RWPE1 (cell line): ENCODE results near the gene CPNE5.

Experiments
- CTCF ChIA-PET: fragments of 350-600 bp; sonication (Branson Sonifier 250); formaldehyde crosslinking; extraction: SDS; loops from one replicate; lab custom pipeline; 2021; lab: Yijun Ruan, JAX
- POLR2A ChIA-PET: fragments of 400-600 bp; formaldehyde crosslinking; extraction: SDS; loops from one replicate; lab custom pipeline; 2020; ENCODE audit warnings: antibody characterized with exemption; ENCODE audit not compliant: low non-redundant PET; lab: Yijun Ruan, JAX
- DNase-seq: peaks from one replicate; pipeline ENCODE4 v3.0.0; 2012; ENCODE audit warnings: low spot score
- H3K27ac ChIP-seq: fragments of 450-650 bp; 2 replicates; pipeline ENCODE4 v1.5.1; 2017
- TF ChIP-seq, protein P1 (sequence below): fragments of 450-650 bp; conservative IDR thresholded peaks from 2 replicates; pipeline ENCODE4 v1.5.1; 2017; ENCODE audit warnings: low read depth, mild to moderate bottlenecking

The CPNE5 gene

DNA sequence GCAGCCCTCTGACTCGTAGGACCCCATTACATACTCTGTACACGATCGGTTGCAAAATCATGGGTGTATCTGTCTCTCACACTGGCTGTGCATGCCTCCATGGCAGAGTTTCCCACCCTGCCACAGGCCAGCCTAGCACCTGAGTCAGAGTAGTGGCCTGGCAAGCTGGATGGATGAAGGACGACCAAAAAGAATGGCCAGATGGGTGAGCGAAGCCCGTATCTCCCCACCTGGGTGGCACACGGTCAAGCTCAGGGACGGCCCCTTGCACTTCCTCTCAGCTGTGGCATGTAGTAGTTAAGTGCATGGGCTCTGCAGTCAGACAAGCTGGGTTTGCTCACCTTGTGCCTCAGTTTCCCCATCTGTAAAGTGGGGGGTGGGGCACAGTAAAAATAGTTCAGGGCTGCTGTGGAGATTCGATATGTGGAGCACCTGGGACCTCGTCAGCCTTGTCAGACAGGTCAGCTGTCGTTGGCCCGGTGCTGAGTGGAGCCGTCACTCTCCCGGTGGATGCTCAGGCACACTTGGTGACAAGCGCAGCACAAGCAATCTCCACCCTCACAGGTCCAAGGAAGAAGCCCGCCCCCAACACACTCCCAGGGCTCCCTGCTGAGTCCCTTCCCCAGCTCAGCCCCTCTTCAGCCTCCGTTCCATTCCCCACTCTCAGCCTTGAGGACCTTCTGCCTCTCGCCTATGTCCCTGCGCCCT, 12.6 kb downstream of the CPNE5 start:
- TF ChIP-seq, protein P1, sequence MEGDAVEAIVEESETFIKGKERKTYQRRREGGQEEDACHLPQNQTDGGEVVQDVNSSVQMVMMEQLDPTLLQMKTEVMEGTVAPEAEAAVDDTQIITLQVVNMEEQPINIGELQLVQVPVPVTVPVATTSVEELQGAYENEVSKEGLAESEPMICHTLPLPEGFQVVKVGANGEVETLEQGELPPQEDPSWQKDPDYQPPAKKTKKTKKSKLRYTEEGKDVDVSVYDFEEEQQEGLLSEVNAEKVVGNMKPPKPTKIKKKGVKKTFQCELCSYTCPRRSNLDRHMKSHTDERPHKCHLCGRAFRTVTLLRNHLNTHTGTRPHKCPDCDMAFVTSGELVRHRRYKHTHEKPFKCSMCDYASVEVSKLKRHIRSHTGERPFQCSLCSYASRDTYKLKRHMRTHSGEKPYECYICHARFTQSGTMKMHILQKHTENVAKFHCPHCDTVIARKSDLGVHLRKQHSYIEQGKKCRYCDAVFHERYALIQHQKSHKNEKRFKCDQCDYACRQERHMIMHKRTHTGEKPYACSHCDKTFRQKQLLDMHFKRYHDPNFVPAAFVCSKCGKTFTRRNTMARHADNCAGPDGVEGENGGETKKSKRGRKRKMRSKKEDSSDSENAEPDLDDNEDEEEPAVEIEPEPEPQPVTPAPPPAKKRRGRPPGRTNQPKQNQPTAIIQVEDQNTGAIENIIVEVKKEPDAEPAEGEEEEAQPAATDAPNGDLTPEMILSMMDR, result no peak
- ChIA-PET POLR2A (no interaction called here), CTCF (no interaction called here)
- H3K27ac ChIP-seq, result peak overlapping the region; percentile 57
- no peak for DNase-seq

DNA sequence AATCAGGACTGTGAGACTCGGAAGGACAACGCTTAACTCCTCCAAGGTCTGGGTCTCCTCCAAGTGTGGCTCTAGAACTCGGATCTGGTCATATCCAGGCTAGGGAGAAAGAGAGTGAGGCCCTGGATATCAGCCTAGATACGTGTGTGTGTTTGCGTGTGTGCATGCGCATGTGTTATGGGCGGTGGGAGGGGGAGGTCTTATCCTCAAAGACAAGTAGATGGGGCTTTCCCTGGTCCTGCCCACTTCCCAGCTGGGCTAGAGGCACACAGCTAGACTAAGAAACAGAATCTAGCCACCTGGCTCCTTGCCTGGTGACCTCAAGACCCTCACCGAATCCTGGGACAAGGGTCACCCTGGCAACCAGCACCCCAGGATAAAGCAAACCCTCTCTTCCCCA, 13.2 kb downstream of the CPNE5 start:
- H3K27ac ChIP-seq, result no peak overlapping the region
- ChIA-PET POLR2A (no interaction called here), CTCF (no interaction called here)
- TF ChIP-seq, protein P1, result no peak
- DNase-seq, result no peak

GRCh38 chr6:36825452-36825851, 13.8 kb downstream of the CPNE5 start:
- no peak for DNase-seq
- POLR2A ChIA-PET, result no interaction called here

DNA sequence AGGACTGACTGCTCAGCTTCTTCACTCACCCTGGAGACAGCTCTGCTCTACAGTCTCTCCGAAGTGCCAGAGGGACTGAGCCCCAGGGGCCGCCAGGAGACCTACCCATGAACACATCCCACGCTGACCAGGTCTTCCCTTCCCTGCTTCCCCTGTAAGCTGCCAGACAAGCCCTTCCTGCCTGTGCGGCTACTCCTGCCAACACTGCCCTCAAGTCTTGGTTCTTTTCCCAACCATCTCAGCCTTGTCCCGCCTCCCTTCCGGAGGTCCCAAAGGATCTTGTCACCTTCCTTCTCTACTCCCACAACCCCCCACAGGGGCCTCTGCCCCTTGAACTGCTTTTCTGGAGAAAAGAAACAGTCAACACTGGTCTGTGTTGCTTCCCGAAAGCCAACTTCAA, 15.0 kb downstream of the CPNE5 start:
- CTCF ChIA-PET, result interaction anchor here (0.7 kb wide), 1 partner anchor 39 kb away, joined by 3 read pairs; no protein-coding TSS in a partner anchor
- no peak overlapping the region for H3K27ac ChIP-seq
- TF ChIP-seq, protein P1, result no peak
- DNase-seq, result no peak
- POLR2A ChIA-PET, result no interaction called here

More at GRCh38 chr6:36825452-36825851, 13.8 kb downstream of the CPNE5 start:
- TF ChIP-seq, protein P1, result no peak
- no peak overlapping the region for H3K27ac ChIP-seq
- CTCF ChIA-PET, result no interaction called here

DNA sequence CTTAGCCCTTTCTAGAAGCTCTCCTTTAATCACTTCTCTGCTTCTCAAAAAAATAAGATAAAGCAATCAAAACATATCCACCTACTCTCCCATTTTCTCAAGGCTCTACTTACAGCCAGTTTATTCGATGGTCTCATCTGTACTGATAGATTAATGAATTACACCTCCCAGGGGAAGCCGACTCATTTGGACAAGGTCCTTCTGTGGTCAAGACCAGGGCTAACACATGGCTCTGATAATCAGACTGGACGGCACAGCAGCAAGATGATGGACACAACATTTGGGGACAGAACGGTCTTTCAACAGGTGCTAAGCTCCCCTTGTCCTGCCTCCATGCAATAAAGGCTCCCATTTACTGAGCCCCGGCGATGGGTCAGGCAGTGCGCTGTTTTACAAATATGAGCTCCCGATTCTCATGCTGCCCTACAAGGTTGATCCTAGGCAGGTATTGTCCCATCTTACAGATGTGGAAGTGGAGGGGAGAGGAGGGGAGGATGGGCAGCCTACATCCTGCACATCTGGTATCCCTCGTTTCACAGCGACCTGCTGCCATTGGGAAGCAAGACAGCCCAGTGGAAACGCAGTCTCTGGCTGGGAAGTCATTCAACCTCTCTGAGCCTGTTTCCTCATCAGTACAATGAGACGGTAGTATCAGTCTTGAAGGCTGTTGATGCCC, 15.7 kb downstream of the CPNE5 start:
- ChIA-PET POLR2A (no interaction called here), CTCF (no interaction called here)
- TF ChIP-seq, protein P1, result no peak
- no peak for DNase-seq
- H3K27ac ChIP-seq, result no peak overlapping the region

DNA sequence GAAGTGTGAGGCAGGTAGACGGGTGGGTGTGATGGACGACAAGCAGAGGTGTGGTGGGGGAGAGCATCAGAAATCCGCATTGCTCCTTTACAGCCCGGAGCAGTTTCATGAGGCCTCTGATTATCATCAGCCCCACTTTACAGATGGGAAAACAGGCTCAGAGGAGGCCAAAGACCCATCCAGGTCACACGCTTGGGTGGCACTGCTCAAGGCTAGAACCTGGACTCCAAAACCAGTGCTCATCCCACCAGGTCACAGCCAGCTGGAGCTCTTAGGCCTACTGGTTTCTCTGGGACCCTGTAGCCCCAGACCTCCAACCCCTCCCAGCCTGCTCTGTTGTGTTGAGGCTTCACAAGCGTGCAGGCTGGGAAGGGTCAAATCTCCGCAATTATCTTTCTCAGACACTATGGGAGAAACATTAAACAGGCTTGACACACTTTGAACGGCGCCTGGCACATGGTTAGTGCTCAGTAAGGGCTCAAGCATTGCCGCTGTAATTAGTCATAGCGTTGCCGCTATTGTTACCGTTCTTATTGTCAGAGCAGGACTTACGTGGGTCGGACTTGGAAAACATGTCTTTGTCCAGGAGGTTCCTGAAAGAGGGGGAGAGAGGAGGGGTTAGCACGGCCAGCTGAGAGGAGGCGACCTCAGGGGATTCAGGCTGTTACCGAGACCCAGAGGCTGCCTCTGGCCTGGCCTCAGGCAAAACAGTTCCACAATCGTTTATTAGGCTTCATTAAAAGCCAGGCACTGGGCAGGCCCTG, 16.6 kb downstream of the CPNE5 start:
- no peak overlapping the region for H3K27ac ChIP-seq
- TF ChIP-seq, protein P1, result no peak
- no peak for DNase-seq
- POLR2A ChIA-PET, result no interaction called here
- CTCF ChIA-PET, result no interaction called here
